H9 (cell line): Measurements from ENCODE around the gene ADAT2. TPM values are rescaled to one million over a fixed set of nuclear protein-coding genes. Genes with fewer than 3 reads are reported as not detected.

Source experiments
- DNase-seq: peaks from one replicate; pipeline ENCODE4 v3.0.0-alpha.2; 2017
- H2AFZ ChIP-seq: one replicate; pipeline ENCODE4 v1.6.1; 2013; ENCODE audit warnings: mild to moderate bottlenecking, low read length, control low read depth, moderate library complexity
- H2AK5ac ChIP-seq: 2 replicates; pipeline ENCODE4 v1.6.1; 2013; ENCODE audit warnings: low read length, control low read depth, mixed read lengths; ENCODE audit not compliant: insufficient read length
- H2BK120ac ChIP-seq: one replicate; pipeline ENCODE4 v1.6.1; 2013; ENCODE audit warnings: low read depth, mild to moderate bottlenecking, low read length, control low read depth, inconsistent platforms; ENCODE audit not compliant: poor library complexity, severe bottlenecking
- H2BK12ac ChIP-seq: 2 replicates; pipeline ENCODE4 v1.6.1; 2013; ENCODE audit warnings: low read length, control low read depth, mixed read lengths, low read depth; ENCODE audit not compliant: insufficient read length
- H2BK15ac ChIP-seq: 2 replicates; pipeline ENCODE4 v1.6.1; 2013; ENCODE audit warnings: low read depth, low read length, control low read depth
- H2BK20ac ChIP-seq: one replicate; pipeline ENCODE4 v1.6.1; 2013; ENCODE audit warnings: low read depth, mild to moderate bottlenecking, low read length, control low read depth, inconsistent platforms; ENCODE audit not compliant: poor library complexity, severe bottlenecking
- H2BK5ac ChIP-seq: 2 replicates; pipeline ENCODE4 v1.6.1; 2013; ENCODE audit warnings: low read length, control low read depth, mixed read lengths; ENCODE audit not compliant: insufficient read length
- H3K14ac ChIP-seq: 2 replicates; pipeline ENCODE4 v1.6.1; 2013; ENCODE audit warnings: low read length, control low read depth; ENCODE audit not compliant: insufficient read depth
- H3K18ac ChIP-seq: 2 replicates; pipeline ENCODE4 v1.6.1; 2013; ENCODE audit warnings: low read depth, mild to moderate bottlenecking, mixed read lengths, low read length, control low read depth; ENCODE audit not compliant: insufficient read length
- H3K23ac ChIP-seq: 2 replicates; pipeline ENCODE4 v1.6.1; 2013; ENCODE audit warnings: low read length, control low read depth, mixed read lengths, low read depth; ENCODE audit not compliant: insufficient read length
- H3K23me2 ChIP-seq: 2 replicates; pipeline ENCODE4 v1.6.1; 2013; ENCODE audit warnings: low read depth, mild to moderate bottlenecking, mixed read lengths, low read length, control low read depth; ENCODE audit not compliant: insufficient read length, poor library complexity, severe bottlenecking
- H3K27ac ChIP-seq: 2 replicates; pipeline ENCODE4 v1.5.1; 2013; ENCODE audit warnings: low read length, control low read depth, mixed read lengths, low read depth; ENCODE audit not compliant: insufficient read length
- H3K27me3 ChIP-seq: 2 replicates; pipeline ENCODE4 v1.6.1; 2013; ENCODE audit warnings: low read length, control low read depth, inconsistent platforms; ENCODE audit not compliant: insufficient read depth
- H3K4ac ChIP-seq: 2 replicates; pipeline ENCODE4 v1.6.1; 2013; ENCODE audit warnings: low read depth, mild to moderate bottlenecking, control low read depth, inconsistent platforms, low read length, moderate library complexity
- H3K4me1 ChIP-seq: 2 replicates; pipeline ENCODE4 v1.6.1; 2013; ENCODE audit warnings: low read length, control low read depth, inconsistent platforms; ENCODE audit not compliant: insufficient read depth
- H3K4me2 ChIP-seq: 2 replicates; pipeline ENCODE4 v1.6.1; 2013; ENCODE audit warnings: low read length, control low read depth, mixed read lengths; ENCODE audit not compliant: insufficient read length, insufficient read depth
- H3K56ac ChIP-seq: 2 replicates; pipeline ENCODE4 v1.6.1; 2013; ENCODE audit warnings: low read depth, mild to moderate bottlenecking, mixed read lengths, low read length, control low read depth; ENCODE audit not compliant: insufficient read length
- H3K79me1 ChIP-seq: 2 replicates; pipeline ENCODE4 v1.6.1; 2013; ENCODE audit warnings: low read depth, mild to moderate bottlenecking, moderate library complexity, low read length, control low read depth, inconsistent platforms; ENCODE audit not compliant: insufficient read depth, poor library complexity, severe bottlenecking
- H3K79me2 ChIP-seq: 2 replicates; pipeline ENCODE4 v1.6.1; 2013; ENCODE audit warnings: low read length, control low read depth, inconsistent platforms; ENCODE audit not compliant: insufficient read depth
- H3K9ac ChIP-seq: 2 replicates; pipeline ENCODE4 v1.6.1; 2013; ENCODE audit warnings: low read length, control low read depth, mixed read lengths; ENCODE audit not compliant: insufficient read length; ENCODE audit errors: extremely low read depth
- H3K9me3 ChIP-seq: one replicate; pipeline ENCODE4 v1.6.1; 2013; ENCODE audit warnings: low read depth, low read length, inconsistent platforms; ENCODE audit not compliant: control insufficient read depth
- H3T11ph ChIP-seq: one replicate; pipeline ENCODE4 v1.6.1; 2013; ENCODE audit warnings: mild to moderate bottlenecking, low read length, control low read depth, inconsistent platforms
- H4K20me1 ChIP-seq: one replicate; pipeline ENCODE4 v1.6.1; 2013; ENCODE audit not compliant: control insufficient read depth, insufficient read length, insufficient read depth
- H4K5ac ChIP-seq: 2 replicates; pipeline ENCODE4 v1.6.1; 2013; ENCODE audit warnings: low read depth, mild to moderate bottlenecking, mixed read lengths, low read length, control low read depth; ENCODE audit not compliant: insufficient read length
- H4K8ac ChIP-seq: replicated peaks from 2 replicates; pipeline ENCODE4 v1.6.1; 2013; ENCODE audit warnings: low read length, control low read depth, mixed read lengths, low read depth; ENCODE audit not compliant: insufficient read length
- H4K91ac ChIP-seq: 2 replicates; pipeline ENCODE4 v1.6.1; 2013; ENCODE audit warnings: low read depth, mild to moderate bottlenecking, moderate library complexity, mixed read lengths, low read length, control low read depth; ENCODE audit not compliant: insufficient read length
- H3K27ac Mint-ChIP-seq, 3 experiments: 2 replicates in 2 of 3; 3 replicates in 1 of 3; pipeline ENCODE4 v1.8.0; 2020 to 2021; ENCODE audit warnings: mixed read lengths in 3 of 3, mild to moderate bottlenecking in 1 of 3, moderate library complexity in 1 of 3
- H3K27me3 Mint-ChIP-seq: 2 replicates; pipeline ENCODE4 v1.8.0; 2021; ENCODE audit warnings: low read depth, mild to moderate bottlenecking, moderate library complexity, mixed read lengths
- H3K36me3 Mint-ChIP-seq, 3 experiments: 2 replicates in 2 of 3; 3 replicates in 1 of 3; pipeline ENCODE4 v1.8.0; 2020 to 2021; ENCODE audit warnings: low read depth in 3 of 3, mixed read lengths in 3 of 3; ENCODE audit not compliant: insufficient read depth in 1 of 3
- H3K4me1 Mint-ChIP-seq, 2 experiments: 2 replicates each; pipeline ENCODE4 v1.8.0; 2020; ENCODE audit warnings: mixed read lengths in 2 of 2
- H3K4me3 Mint-ChIP-seq, 2 experiments: 2 replicates in 1 of 2; 3 replicates in 1 of 2; pipeline ENCODE4 v1.8.0; 2020 to 2021; ENCODE audit warnings: mild to moderate bottlenecking in 2 of 2, mixed read lengths in 2 of 2, moderate library complexity in 1 of 2
- H3K9me3 Mint-ChIP-seq, 2 experiments: 2 replicates in 1 of 2; 3 replicates in 1 of 2; pipeline ENCODE4 v1.8.0; 2020; ENCODE audit warnings: mild to moderate bottlenecking in 2 of 2, mixed read lengths in 2 of 2, moderate library complexity in 1 of 2
- total RNA-seq: library from RNA; stranded (reverse); gene quantifications from 2 replicates; pipeline ENCODE4 v1.2.1, GENCODE V29; 2021
- TF ChIP-seq, protein P1 (sequence below): fragments of 200-600 bp; sonication (generic); conservative IDR thresholded peaks from 3 replicates; pipeline ENCODE4 v1.8.0; 2021; ENCODE audit warnings: antibody characterized with exemption, mild to moderate bottlenecking

The ADAT2 gene
- total RNA-seq, 1 experiment from 2014 or later = 11.3 TPM

DNA sequence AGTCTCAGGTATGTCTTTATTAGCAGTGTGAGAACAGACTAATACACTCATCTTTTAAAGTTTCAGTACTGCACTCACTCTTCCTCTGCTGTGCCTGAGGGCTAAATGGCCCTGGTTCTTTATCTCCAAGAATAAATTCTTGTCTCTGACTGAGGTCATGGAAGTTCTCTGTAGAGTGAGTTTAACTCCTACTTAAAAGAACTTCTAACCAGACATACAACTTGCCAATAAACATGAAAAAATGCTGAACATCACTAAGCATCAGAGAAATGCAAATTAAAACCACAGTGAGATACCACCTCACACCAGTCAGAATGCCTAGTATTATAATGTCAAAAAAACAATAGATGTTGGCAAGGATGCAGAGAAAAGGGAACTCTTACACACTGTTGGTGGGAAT lies 73.6 kb downstream of the ADAT2 start:
- Mint-ChIP-seq H3K36me3 (0 out of 7 replicates have a peak, but pooled peaks cover 0 to 1% (median 0%) of the 10 kb centered on the region in 3 experiments), H3K4me1 (0 out of 4 replicates have a peak, but pooled peaks cover 0 to 3% of the 10 kb centered on the region in 2 experiments), H3K4me3 (no peak overlapping the region), H3K27ac (no peak overlapping the region), H3K9me3 (peaks cover 0 to 2% of the 10 kb centered on the region in 2 experiments; a peak in 2 of 5 replicates), H3K27me3 (no peaks in the 10 kb centered on the region)
- no peak overlapping the region for H3K18ac ChIP-seq
- H3K27me3 ChIP-seq = no peaks in the 10 kb centered on the region
- H2BK15ac ChIP-seq = no peak overlapping the region
- no peaks in the 10 kb centered on the region for H4K20me1 ChIP-seq
- H4K91ac ChIP-seq = no peak overlapping the region
- H4K8ac ChIP-seq = no peak overlapping the region
- no peak overlapping the region for H3K4me2 ChIP-seq
- no peaks in the 10 kb centered on the region for H3K9me3 ChIP-seq
- no peak overlapping the region for H3K9ac ChIP-seq
- no peak overlapping the region for H3K4ac ChIP-seq
- H3T11ph ChIP-seq = no peak overlapping the region
- H3K56ac ChIP-seq = no peak overlapping the region
- no peak overlapping the region for H4K5ac ChIP-seq
- H2AFZ ChIP-seq = no peak overlapping the region
- no peak overlapping the region for H3K23ac ChIP-seq
- no peak overlapping the region for H2BK120ac ChIP-seq
- H3K79me2 ChIP-seq = no peaks in the 10 kb centered on the region
- H3K23me2 ChIP-seq = no peaks in the 10 kb centered on the region
- no peaks in the 10 kb centered on the region for H3K4me1 ChIP-seq
- no peak for DNase-seq
- H2BK5ac ChIP-seq = no peak overlapping the region
- no peak overlapping the region for H3K27ac ChIP-seq
- H3K14ac ChIP-seq = no peak overlapping the region
- no peaks in the 10 kb centered on the region for H3K79me1 ChIP-seq
- TF ChIP-seq, protein P1, sequence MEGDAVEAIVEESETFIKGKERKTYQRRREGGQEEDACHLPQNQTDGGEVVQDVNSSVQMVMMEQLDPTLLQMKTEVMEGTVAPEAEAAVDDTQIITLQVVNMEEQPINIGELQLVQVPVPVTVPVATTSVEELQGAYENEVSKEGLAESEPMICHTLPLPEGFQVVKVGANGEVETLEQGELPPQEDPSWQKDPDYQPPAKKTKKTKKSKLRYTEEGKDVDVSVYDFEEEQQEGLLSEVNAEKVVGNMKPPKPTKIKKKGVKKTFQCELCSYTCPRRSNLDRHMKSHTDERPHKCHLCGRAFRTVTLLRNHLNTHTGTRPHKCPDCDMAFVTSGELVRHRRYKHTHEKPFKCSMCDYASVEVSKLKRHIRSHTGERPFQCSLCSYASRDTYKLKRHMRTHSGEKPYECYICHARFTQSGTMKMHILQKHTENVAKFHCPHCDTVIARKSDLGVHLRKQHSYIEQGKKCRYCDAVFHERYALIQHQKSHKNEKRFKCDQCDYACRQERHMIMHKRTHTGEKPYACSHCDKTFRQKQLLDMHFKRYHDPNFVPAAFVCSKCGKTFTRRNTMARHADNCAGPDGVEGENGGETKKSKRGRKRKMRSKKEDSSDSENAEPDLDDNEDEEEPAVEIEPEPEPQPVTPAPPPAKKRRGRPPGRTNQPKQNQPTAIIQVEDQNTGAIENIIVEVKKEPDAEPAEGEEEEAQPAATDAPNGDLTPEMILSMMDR = no peak
- H2AK5ac ChIP-seq = no peak overlapping the region
- H2BK12ac ChIP-seq = no peak overlapping the region
- H2BK20ac ChIP-seq = no peak overlapping the region
